Measurements from ENCODE around the gene HOMER1.

The HOMER1 gene

DNA sequence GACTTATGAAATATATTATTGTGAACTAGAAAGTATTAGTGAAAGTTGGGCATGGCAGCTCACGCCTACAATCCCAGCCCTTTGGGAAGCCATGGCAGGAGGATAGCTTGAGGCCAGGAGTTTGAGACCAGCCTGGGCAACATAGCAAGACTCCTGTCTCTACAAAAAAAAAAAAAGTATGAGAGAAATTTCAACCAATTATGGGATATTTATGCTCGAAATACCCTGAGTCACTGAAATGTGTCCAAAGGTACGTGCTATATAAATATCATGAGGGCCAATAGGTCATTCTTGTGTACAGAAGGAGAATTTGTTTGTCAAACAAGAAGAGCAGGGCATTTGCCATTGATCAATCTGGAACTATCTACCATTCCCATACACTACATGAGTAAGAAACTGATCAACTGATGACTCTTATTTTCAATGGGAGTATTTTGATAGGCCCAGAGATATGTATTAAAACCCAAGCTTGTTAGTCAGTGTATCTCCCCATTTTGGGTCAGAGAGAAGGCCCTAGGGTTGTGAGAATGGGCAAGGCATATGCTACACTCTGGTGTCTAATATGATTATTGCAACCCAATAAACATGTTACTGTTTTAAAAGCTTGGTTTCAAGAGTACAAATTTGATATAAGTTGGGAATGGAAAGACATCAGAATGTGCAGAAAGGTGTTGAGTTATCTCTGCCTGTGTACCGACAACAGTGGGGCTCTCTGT, 21.7 kb upstream of the HOMER1 start:
- H3K27ac ChIP-seq: no peak overlapping the region
- TF ChIP-seq, protein P1, sequence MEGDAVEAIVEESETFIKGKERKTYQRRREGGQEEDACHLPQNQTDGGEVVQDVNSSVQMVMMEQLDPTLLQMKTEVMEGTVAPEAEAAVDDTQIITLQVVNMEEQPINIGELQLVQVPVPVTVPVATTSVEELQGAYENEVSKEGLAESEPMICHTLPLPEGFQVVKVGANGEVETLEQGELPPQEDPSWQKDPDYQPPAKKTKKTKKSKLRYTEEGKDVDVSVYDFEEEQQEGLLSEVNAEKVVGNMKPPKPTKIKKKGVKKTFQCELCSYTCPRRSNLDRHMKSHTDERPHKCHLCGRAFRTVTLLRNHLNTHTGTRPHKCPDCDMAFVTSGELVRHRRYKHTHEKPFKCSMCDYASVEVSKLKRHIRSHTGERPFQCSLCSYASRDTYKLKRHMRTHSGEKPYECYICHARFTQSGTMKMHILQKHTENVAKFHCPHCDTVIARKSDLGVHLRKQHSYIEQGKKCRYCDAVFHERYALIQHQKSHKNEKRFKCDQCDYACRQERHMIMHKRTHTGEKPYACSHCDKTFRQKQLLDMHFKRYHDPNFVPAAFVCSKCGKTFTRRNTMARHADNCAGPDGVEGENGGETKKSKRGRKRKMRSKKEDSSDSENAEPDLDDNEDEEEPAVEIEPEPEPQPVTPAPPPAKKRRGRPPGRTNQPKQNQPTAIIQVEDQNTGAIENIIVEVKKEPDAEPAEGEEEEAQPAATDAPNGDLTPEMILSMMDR (conservative IDR thresholded peaks at IDR 0.05): peak; percentile 28
- TF ChIP-seq ZFX (IDR thresholded peaks at IDR 0.05): no peak

DNA sequence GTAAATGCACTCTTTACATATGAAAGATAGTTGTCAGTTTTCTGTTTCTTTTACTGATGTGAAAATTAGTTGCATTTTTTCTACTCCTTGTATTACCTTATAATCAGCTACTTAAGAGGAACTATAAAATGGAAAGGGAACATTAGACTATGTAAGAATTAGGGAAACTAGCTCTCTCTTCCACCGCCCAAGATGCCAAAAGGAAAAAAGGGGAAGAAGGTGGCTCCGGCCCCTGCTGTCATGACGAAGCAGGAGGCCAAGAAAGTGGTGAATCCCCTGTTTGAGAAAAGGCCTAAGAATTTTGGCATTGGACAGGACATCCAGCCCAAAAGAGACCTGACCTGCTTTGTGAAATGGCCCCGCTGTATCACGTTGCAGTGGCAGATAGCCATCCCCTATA, 15.2 kb upstream of the HOMER1 start:
- no peak for TF ChIP-seq ZFX (IDR thresholded peaks at IDR 0.05)
- TF ChIP-seq, protein P1 (conservative IDR thresholded peaks at IDR 0.05): no peak
- no peak overlapping the region for H3K27ac ChIP-seq

DNA sequence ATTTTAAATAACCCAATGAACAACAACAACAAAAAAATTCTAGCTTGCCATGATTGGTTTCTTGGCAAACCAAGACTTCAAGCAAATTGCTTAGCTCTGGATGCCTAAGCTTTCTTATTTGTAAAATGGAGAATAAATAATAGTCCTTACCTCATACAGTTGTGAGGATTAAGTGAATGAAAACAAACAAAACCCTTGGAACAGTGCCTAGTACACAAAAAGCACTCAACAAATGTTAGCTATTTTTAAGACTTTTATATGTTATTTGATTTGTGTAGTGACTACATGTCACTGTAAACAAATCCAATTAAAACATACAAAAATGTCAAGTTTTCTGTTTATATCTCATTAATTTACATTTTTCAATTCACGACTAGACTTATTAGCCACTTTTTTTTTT, 13.5 kb upstream of the HOMER1 start:
- TF ChIP-seq, protein P1 (conservative IDR thresholded peaks at IDR 0.05): no peak
- no peak for TF ChIP-seq ZFX (IDR thresholded peaks at IDR 0.05)

DNA sequence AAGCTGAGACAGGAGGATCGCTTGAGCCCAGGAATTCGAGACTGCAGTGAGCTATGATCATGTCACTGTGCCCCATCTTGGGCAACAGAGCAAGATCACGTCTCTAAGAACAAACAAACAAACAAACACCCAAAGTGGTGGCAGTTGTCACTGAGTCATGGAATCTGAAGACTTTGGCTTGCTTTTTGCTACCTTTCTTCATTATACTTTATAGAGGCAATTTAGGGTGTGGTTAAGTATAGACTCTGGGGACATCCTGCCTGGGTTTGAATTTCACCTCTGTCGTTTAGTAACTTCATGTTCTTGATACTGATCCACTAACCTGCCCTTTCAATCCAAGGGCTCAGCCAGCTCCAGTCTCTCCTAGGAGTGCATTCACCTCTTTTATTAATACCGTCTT, 13.0 kb upstream of the HOMER1 start:
- TF ChIP-seq, protein P1 (conservative IDR thresholded peaks at IDR 0.05): no peak
- no peak for TF ChIP-seq ZFX (IDR thresholded peaks at IDR 0.05)
- no peak overlapping the region for H3K27ac ChIP-seq

More for the DNA sequence above, 13.5 kb upstream of the HOMER1 start:
- no peak overlapping the region for H3K27ac ChIP-seq

DNA sequence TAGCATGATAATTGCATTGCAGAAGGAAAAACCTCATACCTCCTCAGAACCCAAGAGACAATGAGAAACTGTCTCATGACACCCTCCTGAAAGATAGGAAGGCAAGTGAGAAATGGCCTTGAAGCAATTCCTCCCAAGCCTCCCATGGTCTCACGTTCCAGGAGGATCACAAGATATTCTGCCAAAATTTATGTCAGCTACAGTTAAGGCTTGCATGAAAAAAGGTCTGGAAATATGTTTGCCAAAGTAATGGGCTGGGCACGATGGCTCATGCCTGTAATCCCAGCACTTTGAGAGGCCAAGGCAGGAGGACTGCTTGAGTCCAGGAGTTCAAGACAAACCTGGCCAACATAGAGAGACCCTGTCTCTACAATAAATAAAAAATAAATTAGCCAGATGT, 12.6 kb upstream of the HOMER1 start:
- no peak for TF ChIP-seq ZFX (IDR thresholded peaks at IDR 0.05)
- no peak overlapping the region for H3K27ac ChIP-seq

DNA sequence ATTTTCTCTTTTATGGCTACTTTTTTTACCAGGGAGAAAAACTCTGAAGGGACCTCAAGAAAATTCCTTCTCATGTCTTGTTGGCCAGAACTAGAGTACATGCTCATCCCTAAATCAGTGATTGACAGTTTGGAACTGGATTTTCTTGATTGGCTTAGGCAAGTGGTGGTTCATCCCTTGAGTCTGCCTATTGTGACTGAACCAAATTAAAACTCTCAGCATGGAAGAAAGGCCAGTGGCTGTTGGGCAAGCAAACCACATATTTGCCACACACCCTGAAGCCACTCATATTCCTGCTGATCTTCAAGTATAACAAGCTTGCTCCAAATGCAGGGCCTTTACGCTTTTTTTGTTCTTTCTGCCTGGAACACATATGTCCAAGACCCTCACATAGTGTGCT, 7.2 kb upstream of the HOMER1 start:
- TF ChIP-seq ZFX (IDR thresholded peaks at IDR 0.05): no peak
- TF ChIP-seq, protein P1 (conservative IDR thresholded peaks at IDR 0.05): no peak
- no peak overlapping the region for H3K27ac ChIP-seq

DNA sequence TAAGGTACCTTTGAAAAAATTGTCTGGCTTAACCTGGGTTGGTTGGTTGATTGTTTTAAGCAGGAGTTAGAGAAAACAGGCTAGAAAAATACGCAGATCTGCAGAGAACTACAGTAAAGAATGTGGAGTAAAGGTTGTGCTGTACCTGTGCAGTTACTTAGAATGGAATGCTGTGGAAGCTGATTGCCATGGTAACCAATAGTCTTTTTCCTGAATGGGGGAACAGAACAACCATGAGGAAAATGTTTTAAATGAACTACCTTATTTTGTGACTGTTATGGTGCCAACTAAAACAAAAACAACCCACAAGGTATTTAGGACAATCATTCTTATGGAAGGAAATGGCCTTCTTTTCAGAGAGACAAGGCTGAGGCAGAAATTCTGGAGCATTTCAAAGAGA, 4.8 kb upstream of the HOMER1 start:
- no peak for TF ChIP-seq ZFX (IDR thresholded peaks at IDR 0.05)
- TF ChIP-seq, protein P1 (conservative IDR thresholded peaks at IDR 0.05): no peak
- no peak overlapping the region for H3K27ac ChIP-seq

DNA sequence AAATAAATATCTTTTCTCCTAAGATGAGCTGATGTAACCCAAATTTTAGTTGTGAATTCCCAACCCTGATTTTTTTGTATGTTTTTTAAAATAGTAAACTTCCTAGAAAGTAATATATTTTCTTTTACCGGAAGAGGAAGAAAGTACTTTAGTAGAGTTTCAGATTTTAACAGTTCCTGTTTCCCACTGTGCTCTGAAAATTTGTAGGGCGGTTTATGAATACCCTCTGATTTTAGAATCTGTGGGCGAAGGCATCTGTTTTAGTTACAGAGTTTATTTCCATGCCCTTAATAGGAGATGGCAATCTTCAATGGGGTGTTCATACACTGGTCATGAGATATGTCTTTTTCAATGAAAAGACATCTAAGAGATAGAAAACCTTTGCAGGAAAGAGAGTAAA, 3.7 kb upstream of the HOMER1 start:
- H3K27ac ChIP-seq: no peak overlapping the region
- no peak for TF ChIP-seq ZFX (IDR thresholded peaks at IDR 0.05)
- TF ChIP-seq, protein P1 (conservative IDR thresholded peaks at IDR 0.05): no peak

Measured in C4-2B (cell line).